ENCODE data around the gene SERPINA9.

Gene SERPINA9

DNA sequence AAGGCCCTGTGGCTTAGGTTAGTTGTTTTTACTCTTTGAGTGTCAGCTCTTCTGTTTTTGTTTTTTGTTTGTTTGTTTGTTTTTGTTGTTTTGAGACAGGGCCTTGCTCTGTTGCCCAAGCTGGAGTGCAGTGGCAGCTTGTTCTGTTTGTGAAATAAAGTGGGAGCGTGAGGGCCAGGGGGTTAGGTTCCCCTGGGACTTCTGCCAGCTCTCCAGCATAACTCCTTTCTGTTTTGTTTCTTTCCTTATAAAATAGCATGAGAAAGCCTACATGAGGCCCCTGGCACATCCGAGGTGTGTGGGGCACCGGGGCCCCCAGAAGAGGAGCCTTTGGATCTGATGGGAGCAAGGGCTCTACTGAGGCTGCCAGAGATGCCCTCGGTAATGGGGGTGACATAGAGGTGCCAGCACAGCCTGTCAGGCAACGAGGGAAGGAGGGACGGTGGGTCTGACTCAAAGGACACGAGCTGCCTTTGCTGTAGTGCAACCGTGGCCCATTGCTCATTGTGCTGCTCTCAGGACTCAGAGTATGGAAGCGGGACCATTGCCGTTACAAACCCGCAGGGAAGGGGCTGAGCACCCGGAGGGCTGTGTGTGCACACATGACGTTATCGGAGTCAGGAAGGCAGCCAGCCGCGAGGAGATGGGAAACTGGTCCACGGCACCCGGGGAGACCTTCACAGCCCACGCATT is 14.3 kb downstream of the SERPINA9 start:
- DNase-seq, result no peak

GRCh38 chr14:94460631-94461416 is 15.2 kb downstream of the SERPINA9 start:
- no peak for DNase-seq

DNA sequence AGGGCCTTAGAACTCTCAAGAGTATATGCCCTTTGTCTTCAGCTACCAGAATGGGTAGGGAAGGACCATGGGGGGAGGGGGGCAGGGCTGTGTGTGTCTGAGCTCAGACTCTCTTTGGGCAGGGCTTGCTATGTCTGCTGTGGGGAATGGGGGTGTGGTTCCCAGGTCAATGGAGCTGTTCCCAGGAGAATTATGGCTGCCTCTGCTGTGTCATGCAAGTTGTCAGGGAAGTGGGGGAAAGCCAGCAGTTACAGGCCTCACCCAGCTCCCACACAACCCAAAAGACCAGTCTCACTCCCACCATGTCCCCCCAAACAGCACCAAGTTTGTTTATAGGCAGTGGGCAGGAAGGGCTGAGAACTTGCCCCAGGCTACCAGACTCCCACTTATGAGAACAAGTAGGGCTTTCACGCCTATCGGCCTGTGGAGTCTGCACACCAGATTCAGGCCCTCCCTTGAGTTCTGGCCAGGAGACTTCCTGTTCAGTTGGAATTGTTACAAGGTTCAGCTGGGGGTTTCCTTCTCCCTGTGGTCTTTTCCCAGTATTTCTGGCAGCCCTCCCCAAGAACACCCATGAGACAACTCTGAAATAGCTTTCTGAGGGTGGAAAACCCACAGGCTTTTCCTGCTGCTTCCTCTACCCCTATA is 17.3 kb downstream of the SERPINA9 start:
- DNase-seq, result no peak

DNA sequence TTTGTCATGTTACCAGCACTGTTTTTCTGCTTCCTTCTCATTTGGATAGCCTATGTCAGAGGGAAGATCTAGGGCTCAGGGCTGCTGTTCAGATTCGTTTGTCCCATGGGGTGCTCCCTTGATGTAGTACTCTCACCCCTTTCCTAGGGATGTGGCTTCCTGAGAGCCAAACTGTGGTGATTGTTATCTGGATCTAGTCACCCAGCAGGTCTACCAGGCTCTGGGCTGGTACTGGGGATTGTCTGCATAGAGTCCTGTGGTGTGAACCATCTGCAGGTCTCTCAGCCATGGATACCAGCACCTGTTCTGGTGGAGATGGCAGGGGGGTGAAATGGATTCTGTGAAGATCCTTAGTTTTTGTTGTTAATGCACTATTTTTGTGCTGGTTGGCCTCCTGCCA is 17.9 kb downstream of the SERPINA9 start:
- no peak for DNase-seq

DNA sequence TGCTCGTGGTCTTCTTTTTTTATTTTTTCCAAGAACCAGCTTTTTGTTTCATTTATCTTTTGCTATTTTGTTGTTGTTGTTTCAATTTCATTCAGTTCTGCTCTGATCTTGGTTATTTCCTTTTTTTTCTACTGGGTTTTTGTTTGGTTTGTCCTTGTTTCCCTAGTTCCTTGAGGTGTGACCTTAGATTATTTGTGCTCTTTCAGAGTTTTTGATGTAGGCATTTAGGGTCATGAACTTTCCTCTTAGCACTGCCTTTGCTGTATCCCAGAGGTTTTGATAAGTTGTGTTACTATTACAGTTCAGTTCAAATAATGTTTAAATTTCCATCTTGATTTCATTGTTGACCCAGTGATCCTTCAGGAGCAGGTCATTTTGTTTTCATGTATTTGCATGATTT is 20.1 kb downstream of the SERPINA9 start:
- DNase-seq, result no peak

DNA sequence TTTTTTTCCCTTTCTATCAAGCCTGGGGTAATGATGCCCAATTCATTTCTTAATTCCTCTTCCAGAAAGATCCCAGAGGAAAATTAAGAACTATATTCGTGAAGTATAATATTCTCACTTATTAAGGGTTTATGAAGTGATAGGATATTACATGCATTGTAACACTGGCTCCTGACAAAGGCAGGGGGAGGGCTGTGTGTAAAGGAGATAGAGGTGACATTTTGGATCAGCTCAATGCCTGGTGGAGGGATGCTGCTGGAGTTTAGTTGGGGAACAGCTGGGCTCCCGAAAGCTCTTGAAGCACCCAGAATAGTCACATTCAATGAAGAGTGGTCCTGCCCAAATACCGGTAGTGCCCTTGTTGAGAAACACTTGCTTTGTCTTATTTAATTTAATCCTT is 24.2 kb downstream of the SERPINA9 start:
- no peak for DNase-seq

DNA sequence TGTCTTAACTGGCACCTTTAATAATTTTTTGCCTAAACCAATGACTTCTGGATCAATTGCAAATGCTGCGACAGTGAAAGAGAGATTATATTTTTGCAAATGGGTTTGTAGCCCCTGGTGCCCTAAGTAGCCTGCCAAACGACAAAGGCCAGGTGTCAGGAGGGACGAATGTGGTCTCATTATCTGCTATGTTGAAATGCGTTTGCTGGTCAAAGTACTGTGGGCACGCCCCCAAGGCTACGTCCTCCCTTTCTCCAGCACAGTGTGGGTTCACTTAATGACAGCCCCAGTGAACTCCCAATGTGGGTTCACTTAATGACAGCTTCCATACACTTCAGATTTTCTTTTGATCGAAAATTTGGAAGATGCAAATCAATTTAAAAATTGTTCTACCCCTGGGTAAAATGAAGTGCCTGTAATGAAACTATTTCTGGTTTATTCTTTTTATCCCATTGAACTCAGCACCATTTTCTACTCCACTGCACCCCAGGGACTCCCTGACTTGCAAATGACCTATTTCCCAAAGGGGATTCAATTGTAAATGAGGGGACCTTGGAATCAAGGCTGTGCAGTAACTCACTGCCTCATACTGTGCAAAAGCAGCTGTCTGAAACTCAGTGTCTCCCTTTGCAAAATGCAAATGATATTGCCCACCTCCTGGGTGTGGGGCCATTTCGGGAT is 24.8 kb downstream of the SERPINA9 start:
- DNase-seq, result no peak

- no peak for DNase-seq
These were observed 25.3 kb downstream of the SERPINA9 start for GRCh38 chr14:94450722-94451090.

GRCh38 chr14:94449930-94450329 is 26.1 kb downstream of the SERPINA9 start:
- DNase-seq, result no peak

DNA sequence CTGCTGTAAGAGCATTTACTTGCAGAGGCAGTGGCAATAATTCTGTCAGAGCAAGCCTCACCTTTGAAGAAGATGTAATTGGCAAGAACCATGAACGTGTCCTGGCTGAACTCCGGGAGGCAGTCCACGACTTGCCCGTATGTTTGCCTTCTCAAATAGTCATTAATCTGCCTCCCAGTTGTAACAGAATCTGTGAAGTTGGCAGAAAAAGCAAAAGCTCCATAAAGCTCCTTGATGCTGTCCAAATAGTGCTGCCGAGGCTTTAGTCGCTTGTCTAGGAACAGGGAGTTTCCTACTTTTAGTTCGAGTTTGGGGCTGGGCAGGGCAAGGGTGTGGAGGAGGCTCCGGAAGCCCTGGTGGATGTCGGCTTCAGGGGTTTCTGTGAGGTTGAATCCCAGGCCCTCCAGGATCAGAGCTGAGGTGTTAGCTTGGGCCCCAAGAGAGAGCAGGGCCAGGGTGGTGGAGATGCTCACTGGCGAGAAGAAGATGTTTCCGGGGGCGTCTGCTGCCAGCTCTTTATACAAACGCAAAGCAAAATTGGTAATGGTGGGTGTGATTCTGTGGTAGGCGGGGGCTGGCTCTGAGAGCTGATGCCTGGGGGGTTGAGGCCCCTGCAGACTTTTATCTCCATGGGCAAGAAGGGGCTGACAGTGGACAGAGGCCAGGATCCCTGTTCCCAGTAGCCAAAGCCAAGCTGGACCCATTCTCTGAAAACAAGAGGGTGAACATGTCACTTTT is 27.8 kb downstream of the SERPINA9 start:
- no peak for DNase-seq

DNA sequence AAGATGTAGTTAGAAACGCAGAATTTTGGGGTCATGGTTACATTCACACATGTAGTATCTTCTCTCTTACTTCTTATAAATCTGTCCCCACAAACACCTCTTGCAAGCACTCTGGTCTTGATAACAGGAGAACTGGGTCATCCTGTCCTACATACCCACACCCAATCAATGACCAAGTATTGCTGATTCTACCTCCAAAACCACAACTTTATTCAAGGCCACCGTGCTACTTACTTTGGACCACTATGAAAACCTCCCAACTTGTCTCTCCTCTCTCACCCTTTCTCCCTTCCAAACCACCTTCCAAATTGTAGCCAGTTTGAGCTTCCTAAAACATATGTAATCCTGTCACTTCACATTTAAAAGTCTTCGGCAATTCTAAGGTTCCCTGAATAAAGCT is 28.8 kb downstream of the SERPINA9 start:
- no peak for DNase-seq

GRCh38 chr14:94446126-94446525 is 29.9 kb downstream of the SERPINA9 start:
- no peak for DNase-seq

GRCh38 chr14:94445003-94445402 is 31.0 kb downstream of the SERPINA9 start:
- DNase-seq, result no peak

- DNase-seq, result no peak
These were observed 34.3 kb downstream of the SERPINA9 start for GRCh38 chr14:94441531-94442205.

- DNase-seq, result no peak
These were observed 34.9 kb downstream of the SERPINA9 start for GRCh38 chr14:94441130-94441529.

- no peak for DNase-seq
These were observed 36.4 kb downstream of the SERPINA9 start for GRCh38 chr14:94439453-94440057.

GRCh38 chr14:94428610-94429009 is 47.4 kb downstream of the SERPINA9 start:
- DNase-seq, result no peak

DNA sequence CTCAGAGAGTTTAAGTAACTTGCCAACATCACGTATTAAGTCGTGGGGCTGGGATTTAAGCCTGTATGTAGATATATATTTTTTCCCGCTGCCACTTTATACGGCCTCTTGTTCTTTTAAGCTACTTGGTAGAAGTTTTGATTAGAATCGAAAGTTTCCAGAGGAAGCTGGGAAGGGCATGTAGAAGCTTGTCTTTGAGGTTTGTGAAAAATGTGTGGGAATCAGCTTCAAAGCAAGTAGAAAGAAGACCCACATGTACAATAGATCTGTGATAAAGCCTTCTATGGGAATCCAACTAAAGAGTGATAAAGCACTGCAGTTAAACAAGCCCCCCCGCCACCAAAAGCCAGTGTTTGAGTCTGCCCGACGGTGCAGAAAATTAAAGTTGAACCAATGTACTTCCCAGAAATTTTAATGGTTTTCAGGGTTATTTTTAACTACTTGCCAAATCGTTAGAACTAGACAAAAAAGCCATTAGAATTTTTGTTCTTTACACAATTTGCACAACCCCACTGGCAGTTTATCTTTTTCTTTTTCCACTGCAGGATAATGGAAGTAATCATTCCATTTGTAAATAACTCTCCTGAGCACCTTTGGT is 48.9 kb downstream of the SERPINA9 start:
- no peak for DNase-seq

GRCh38 chr14:94426526-94426925 is 49.5 kb downstream of the SERPINA9 start:
- DNase-seq, result no peak

GRCh38 chr14:94424371-94424770 is 51.6 kb downstream of the SERPINA9 start:
- DNase-seq, result no peak

GRCh38 chr14:94423453-94424056 is 52.4 kb downstream of the SERPINA9 start:
- no peak for DNase-seq
